ENCODE measurements around the gene ZBP1. TPM values are rescaled to one million over a fixed set of nuclear protein-coding genes. Genes with fewer than 3 reads are reported as not detected.

Gene ZBP1
- total RNA-seq, 1 donor from 2014 or later: not detected

GRCh38 chr20:57571782-57572416 lies 48.3 kb downstream of the ZBP1 start:
- H3K9me3 Mint-ChIP-seq: no peaks in the 10 kb centered on the region
- H3K4me3 Mint-ChIP-seq: no peak overlapping the region
- no peak for DNase-seq (ENCODE audit: low spot score in 2 of 2, unreplicated experiment in 2 of 2)
- no peak for TF ChIP-seq CTCF (IDR thresholded peaks at IDR 0.05; ENCODE audit: unreplicated experiment)
- peaks cover 18% of the 10 kb centered on the region for H3K4me1 Mint-ChIP-seq
- no peak overlapping the region for H3K27ac Mint-ChIP-seq
- H3K36me3 Mint-ChIP-seq: no peaks in the 10 kb centered on the region
- peaks cover 43% of the 10 kb centered on the region for H3K27me3 Mint-ChIP-seq (ENCODE audit: low read depth)

GRCh38 chr20:57570920-57571319 lies 49.3 kb downstream of the ZBP1 start:
- no peak for DNase-seq (ENCODE audit: low spot score in 2 of 2, unreplicated experiment in 2 of 2)
- Mint-ChIP-seq H3K36me3 (no peaks in the 10 kb centered on the region), H3K9me3 (no peaks in the 10 kb centered on the region), H3K27me3 (ENCODE audit: low read depth) (peaks cover 53% of the 10 kb centered on the region), H3K27ac (no peak overlapping the region), H3K4me3 (no peak overlapping the region), H3K4me1 (peaks cover 18% of the 10 kb centered on the region)
- TF ChIP-seq CTCF (IDR thresholded peaks at IDR 0.05; ENCODE audit: unreplicated experiment): no peak

- Mint-ChIP-seq H3K4me3 (no peak overlapping the region), H3K27me3 (ENCODE audit: low read depth) (peaks cover 59% of the 10 kb centered on the region)
Observed at GRCh38 chr20:57570145-57570850, 49.9 kb downstream of the ZBP1 start.

DNA sequence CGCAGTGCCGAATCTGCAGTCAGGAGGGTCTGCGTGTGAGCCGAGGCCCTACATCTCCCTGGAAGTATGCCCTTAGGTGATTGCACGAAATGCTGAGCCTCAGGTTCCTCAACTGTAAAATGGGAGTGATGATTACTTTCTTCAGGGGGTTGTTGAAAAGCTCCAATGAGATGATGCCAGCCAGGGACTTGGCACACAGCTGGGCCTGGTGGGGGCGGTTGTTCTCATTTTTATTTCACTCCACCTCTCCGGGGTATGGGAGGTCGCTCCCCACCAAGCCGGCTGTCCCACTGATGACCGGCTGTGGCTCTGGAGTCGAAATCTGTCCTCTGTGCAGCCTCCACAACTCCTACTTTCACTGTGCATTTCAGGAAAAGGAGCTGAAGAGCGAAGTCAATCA lies 51.3 kb downstream of the ZBP1 start:
- H3K27ac Mint-ChIP-seq: no peak overlapping the region
- H3K27me3 Mint-ChIP-seq (ENCODE audit: low read depth): peaks cover 73% of the 10 kb centered on the region
- H3K4me3 Mint-ChIP-seq: no peak overlapping the region

More at GRCh38 chr20:57570145-57570850, 49.9 kb downstream of the ZBP1 start:
- Mint-ChIP-seq H3K27ac (no peak overlapping the region), H3K9me3 (no peaks in the 10 kb centered on the region), H3K4me1 (peaks cover 18% of the 10 kb centered on the region), H3K36me3 (no peaks in the 10 kb centered on the region)
- DNase-seq (ENCODE audit: low spot score in 2 of 2, unreplicated experiment in 2 of 2): no peak
- no peak for TF ChIP-seq CTCF (IDR thresholded peaks at IDR 0.05; ENCODE audit: unreplicated experiment)

DNA sequence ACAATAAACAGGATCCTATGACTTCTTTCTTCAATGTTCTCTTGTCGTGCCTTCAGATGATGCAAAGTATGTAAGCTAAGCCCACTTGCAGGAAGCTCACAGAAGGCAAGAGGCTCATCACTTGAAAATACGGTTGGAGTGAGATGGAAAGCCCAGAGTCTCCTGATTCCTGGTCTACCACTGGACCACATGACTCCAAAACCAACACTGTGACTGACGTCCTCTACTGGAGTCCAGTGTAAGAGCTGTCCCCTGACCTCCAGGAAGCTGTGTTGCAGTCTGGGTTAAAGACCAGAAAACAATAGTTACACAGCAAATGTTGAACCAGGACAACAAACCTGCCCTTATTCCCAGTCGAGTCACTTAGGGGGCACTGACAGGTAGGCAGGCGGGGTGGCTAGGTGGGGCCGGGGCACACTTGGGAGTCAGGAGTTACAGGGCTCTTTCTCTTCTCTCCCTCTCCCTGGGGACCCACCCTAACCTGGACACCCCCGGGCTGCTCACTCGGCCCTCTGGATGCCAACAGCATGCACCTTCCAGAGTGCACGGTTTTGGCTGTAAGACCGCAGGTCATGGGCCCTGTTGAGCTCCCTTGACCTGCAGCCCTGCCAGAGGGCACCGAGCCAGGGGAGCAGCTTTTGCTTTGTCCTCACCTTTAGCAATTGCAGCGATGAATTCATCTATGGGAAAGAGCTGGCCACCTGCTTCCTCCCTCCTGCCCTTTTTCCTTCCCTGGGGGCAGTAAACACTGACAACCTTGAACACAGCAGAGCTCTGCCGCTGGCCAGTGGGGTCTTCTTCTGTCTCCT lies 51.9 kb downstream of the ZBP1 start:
- H3K4me1 Mint-ChIP-seq: peaks cover 11% of the 10 kb centered on the region
- peaks cover 79% of the 10 kb centered on the region for H3K27me3 Mint-ChIP-seq (ENCODE audit: low read depth)
- H3K36me3 Mint-ChIP-seq: no peaks in the 10 kb centered on the region
- no peak for TF ChIP-seq CTCF (IDR thresholded peaks at IDR 0.05; ENCODE audit: unreplicated experiment)
- no peak overlapping the region for H3K27ac Mint-ChIP-seq
- no peak overlapping the region for H3K4me3 Mint-ChIP-seq
- no peak for DNase-seq (ENCODE audit: low spot score in 2 of 2, unreplicated experiment in 2 of 2)
- H3K9me3 Mint-ChIP-seq: no peaks in the 10 kb centered on the region

More for the DNA sequence above, 51.3 kb downstream of the ZBP1 start:
- Mint-ChIP-seq H3K9me3 (no peaks in the 10 kb centered on the region), H3K4me1 (peaks cover 18% of the 10 kb centered on the region), H3K36me3 (no peaks in the 10 kb centered on the region)
- no peak for TF ChIP-seq CTCF (IDR thresholded peaks at IDR 0.05; ENCODE audit: unreplicated experiment)
- no peak for DNase-seq (ENCODE audit: low spot score in 2 of 2, unreplicated experiment in 2 of 2)

Measured in mesothelial cell of epicardium (in vitro differentiated cells).